ENCODE results near the gene CYP4F11.
"Not testable (repeated sequence)": the region's sequence is repeated elsewhere in the genome, so short reads cannot be mapped to it uniquely, and the experiment has no call there.

Gene CYP4F11

DNA sequence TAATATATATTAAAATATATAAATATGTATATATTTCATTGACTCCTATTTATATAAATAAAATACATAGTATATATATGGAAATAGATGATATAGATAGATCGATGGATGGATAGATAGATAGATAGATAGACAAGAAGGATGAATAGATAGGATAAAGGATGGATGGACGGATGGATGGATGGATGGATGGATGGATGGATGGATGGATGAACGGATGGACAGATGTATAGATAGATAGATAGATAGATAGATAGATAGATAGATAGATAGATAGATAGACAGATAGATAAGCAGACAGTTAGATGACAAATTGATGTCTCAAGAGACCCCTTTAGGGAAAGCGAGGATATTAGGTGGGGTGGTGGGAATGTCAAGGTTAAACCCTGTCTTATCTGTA is 15.1 kb downstream of the CYP4F11 start:
- DNase-seq (ENCODE audit: low spot score): no peak
- TF ChIP-seq, protein P1, sequence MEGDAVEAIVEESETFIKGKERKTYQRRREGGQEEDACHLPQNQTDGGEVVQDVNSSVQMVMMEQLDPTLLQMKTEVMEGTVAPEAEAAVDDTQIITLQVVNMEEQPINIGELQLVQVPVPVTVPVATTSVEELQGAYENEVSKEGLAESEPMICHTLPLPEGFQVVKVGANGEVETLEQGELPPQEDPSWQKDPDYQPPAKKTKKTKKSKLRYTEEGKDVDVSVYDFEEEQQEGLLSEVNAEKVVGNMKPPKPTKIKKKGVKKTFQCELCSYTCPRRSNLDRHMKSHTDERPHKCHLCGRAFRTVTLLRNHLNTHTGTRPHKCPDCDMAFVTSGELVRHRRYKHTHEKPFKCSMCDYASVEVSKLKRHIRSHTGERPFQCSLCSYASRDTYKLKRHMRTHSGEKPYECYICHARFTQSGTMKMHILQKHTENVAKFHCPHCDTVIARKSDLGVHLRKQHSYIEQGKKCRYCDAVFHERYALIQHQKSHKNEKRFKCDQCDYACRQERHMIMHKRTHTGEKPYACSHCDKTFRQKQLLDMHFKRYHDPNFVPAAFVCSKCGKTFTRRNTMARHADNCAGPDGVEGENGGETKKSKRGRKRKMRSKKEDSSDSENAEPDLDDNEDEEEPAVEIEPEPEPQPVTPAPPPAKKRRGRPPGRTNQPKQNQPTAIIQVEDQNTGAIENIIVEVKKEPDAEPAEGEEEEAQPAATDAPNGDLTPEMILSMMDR (IDR thresholded peaks at IDR 0.05; ENCODE audit: extremely low read depth, missing control alignments): no peak

DNA sequence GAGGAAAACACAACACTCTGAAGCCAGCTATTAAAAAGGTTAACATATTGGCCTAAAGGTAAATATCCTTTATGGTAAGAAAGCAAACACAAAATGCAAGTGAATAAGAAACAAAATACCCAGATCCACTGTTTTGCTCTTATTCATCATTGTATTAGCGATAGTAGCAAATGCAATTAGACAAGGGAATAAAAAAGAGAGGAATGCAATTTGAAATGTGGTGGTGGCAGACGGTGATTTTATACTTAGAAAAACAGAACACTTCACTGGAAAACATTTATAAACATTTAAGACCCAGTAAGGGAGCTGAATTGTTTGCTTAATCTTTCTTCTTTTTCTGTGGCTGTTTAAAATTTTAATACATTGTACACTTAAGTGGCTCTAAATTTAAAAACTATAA is 19.2 kb downstream of the CYP4F11 start:
- DNase-seq (ENCODE audit: low spot score): no peak
- TF ChIP-seq, protein P1 (IDR thresholded peaks at IDR 0.05; ENCODE audit: extremely low read depth, missing control alignments): no peak

DNA sequence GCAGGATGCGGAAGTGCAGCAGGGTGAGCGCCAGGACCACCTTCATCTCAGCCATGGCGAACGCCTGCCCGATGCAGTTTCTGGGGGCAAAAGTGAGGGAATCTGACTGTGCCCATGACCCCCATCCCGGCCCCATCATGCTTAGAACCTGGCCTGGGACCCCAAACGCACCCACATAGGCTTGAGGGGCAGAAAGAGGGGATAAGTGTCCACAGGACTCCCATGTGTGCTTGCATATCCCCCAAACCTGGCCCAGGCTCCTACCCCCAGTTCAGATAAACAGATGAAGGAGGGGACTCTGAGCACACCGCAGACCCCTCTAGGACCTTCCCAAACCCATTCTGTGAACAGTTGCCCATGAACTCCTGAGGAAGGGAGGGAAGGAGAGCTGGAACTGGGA is 20.5 kb downstream of the CYP4F11 start:
- TF ChIP-seq, protein P1 (IDR thresholded peaks at IDR 0.05; ENCODE audit: extremely low read depth, missing control alignments): no peak
- DNase-seq (ENCODE audit: low spot score): no peak

DNA sequence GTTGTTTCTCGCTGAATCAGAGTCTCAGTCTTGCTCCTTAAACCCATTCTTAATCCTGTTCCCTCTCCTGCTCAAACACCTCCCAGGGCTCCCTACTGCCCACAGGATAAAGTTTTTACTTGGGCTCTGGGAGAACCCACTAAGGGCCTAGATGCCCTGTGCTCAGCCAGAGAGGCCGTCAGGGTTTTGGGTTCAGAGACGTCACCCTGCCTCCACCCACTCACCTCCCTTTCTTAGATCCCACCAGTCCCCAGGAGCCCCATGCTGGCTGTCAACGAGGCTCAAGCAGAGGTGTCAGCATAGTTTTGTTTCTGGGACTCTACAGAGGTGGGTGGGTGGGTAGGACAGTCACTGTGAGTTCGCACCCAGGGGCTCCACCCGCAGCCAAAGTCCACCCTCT is 20.9 kb downstream of the CYP4F11 start:
- no peak for DNase-seq (ENCODE audit: low spot score)
- TF ChIP-seq, protein P1 (IDR thresholded peaks at IDR 0.05; ENCODE audit: extremely low read depth, missing control alignments): no peak

DNA sequence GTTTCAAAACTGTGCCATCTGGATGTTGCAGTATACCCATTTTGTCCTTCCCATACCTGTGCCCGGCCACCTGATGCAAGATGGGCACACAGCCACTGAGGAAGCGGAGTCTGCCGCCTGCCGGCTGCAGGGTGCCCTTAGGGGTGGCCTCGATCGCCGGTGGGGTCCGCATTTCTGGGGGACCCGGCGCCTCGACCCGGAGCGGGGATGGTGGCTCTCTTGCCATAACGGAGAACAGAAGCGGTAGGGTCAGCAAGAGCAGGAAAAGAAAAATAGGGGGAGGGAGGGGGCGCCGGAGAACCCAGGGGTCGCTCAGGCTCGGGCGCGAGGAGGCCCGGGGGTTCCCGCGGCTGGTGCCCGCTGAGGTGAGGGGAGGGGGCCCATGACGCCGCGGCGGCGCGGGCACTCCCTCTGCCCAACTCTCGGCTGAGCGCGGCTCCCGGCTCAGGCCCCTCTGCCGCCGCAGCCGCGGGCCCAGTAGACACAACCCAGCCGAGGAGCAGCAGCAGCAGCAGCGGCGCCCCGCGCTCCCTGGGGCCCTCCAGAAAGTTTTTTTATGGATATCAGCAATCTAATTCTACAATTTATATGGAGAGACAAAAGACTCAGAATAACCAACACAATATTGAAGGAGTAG is 22.6 kb downstream of the CYP4F11 start:
- DNase-seq (ENCODE audit: low spot score): no peak
- TF ChIP-seq, protein P1 (IDR thresholded peaks at IDR 0.05; ENCODE audit: extremely low read depth, missing control alignments): no peak

DNA sequence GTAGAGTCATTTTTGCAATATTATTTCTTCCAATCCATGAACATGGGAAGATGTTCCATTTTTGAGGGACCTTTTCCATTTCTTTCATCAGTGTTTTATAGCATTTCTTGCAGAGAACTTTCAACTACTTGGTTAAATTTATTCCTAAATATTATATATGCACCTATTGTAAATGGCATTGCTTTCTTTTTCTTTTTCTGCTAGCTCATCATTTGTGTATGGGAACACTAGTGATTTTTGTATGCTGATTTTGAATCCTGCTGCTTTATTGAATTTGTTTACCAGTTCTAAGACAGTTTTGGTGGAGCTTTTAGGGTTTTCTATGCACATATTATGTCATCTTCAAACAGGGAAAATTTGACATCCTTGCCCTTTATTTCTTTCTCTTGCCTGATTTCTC is 29.3 kb downstream of the CYP4F11 start:
- no peak for DNase-seq (ENCODE audit: low spot score)
- TF ChIP-seq, protein P1 (IDR thresholded peaks at IDR 0.05; ENCODE audit: extremely low read depth, missing control alignments): no peak

DNA sequence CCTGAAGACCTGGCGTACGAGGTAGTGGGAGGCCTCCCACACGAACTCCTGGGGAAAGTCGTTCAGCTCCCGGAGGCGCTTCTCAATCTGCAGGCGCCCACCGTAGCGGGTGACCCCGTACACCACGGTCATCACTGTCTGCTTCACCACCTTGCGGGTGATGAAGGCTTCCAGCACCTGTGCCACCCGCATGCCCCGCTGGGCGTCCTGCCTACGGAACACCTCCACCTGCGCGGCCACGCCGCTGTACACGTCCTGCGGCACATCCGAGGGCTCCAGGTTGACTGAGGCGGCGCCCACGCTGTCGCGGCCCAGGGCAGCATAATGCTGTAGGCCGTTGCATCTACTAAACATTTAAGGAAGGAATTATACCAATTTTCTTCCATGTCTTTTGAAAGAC is 31.4 kb downstream of the CYP4F11 start:
- DNase-seq (ENCODE audit: low spot score): not testable (repeated sequence)

DNA sequence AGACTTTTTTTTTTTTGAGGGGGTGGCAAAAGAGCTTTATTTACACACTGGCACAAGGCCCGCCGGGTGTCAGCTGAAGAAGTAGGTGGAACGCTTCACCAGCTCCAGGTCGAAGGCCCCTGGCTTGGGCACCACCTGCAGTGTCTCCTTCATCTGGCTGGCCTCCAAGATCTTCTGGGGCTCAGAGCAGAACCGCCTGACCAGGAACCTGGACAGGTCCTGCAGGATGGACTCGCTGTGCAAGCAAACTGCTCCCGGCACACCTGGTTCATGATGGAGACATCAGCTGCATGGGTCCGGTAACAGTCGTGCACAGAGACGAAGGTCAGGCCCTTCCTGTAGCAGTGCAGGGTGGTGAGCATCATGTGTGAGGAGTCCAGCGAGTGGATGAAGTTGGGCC is 32.1 kb downstream of the CYP4F11 start:
- TF ChIP-seq, protein P1 (IDR thresholded peaks at IDR 0.05; ENCODE audit: extremely low read depth, missing control alignments): no peak
- no peak for DNase-seq (ENCODE audit: low spot score)
